Neural progenitor cell (in vitro differentiated cells): ENCODE data around the gene REELD1. TPM values are rescaled to one million over a fixed set of nuclear protein-coding genes. Genes with fewer than 3 reads are reported as not detected.

Experiments used
- DNase-seq: peaks from one replicate; pipeline ENCODE4 v3.0.0-alpha.2; 2016; ENCODE audit warnings: low spot score
- H2AFZ ChIP-seq: fragments of 200-600 bp; sonication (generic); replicated peaks from 2 replicates; pipeline ENCODE4 v1.6.1; 2016; ENCODE audit warnings: antibody characterized with exemption
- H3F3A ChIP-seq: fragments of 200-600 bp; sonication (generic); 2 replicates; pipeline ENCODE4 v1.6.1; 2016; ENCODE audit warnings: antibody characterized with exemption, low read depth
- H3K27ac ChIP-seq: fragments of 200-600 bp; sonication (generic); 2 replicates; pipeline ENCODE4 v1.5.1; 2016; ENCODE audit warnings: mild to moderate bottlenecking
- H3K27me3 ChIP-seq: fragments of 200-600 bp; sonication (generic); 2 replicates; pipeline ENCODE4 v1.6.1; 2016; ENCODE audit warnings: mild to moderate bottlenecking, moderate library complexity
- H3K36me3 ChIP-seq: fragments of 200-600 bp; sonication (generic); 2 replicates; pipeline ENCODE4 v1.5.1; 2016
- H3K4me1 ChIP-seq: fragments of 200-600 bp; sonication (generic); 2 replicates; pipeline ENCODE4 v1.6.1; 2016; ENCODE audit warnings: mixed run types
- H3K4me2 ChIP-seq: fragments of 200-600 bp; sonication (generic); 2 replicates; pipeline ENCODE4 v1.6.1; 2016
- H3K4me3 ChIP-seq: fragments of 200-600 bp; sonication (generic); 2 replicates; pipeline ENCODE4 v1.5.1; 2016
- H3K79me2 ChIP-seq: fragments of 200-600 bp; sonication (generic); 2 replicates; pipeline ENCODE4 v1.6.1; 2016; ENCODE audit warnings: low read depth
- H3K9ac ChIP-seq: fragments of 200-600 bp; sonication (generic); 2 replicates; pipeline ENCODE4 v1.6.1; 2016
- H3K9me3 ChIP-seq: fragments of 200-600 bp; sonication (generic); 2 replicates; pipeline ENCODE4 v1.5.1; 2016; ENCODE audit warnings: low read depth
- H4K20me1 ChIP-seq: fragments of 200-600 bp; sonication (generic); 2 replicates; pipeline ENCODE4 v1.6.1; 2016; ENCODE audit warnings: low read depth
- H3K27ac Mint-ChIP-seq: 3 replicates; pipeline ENCODE4 v1.8.0; 2021; ENCODE audit warnings: mixed read lengths
- H3K27me3 Mint-ChIP-seq: 2 replicates; pipeline ENCODE4 v1.8.0; 2022; ENCODE audit warnings: low read depth, mild to moderate bottlenecking, inconsistent platforms, moderate library complexity, mixed read lengths; ENCODE audit not compliant: insufficient read depth
- H3K36me3 Mint-ChIP-seq: 3 replicates; pipeline ENCODE4 v1.8.0; 2021; ENCODE audit warnings: mixed read lengths
- H3K4me1 Mint-ChIP-seq: 3 replicates; pipeline ENCODE4 v1.8.0; 2021; ENCODE audit warnings: mixed read lengths
- H3K4me3 Mint-ChIP-seq: 3 replicates; pipeline ENCODE4 v1.8.0; 2021; ENCODE audit warnings: mild to moderate bottlenecking, moderate library complexity, mixed read lengths
- H3K9me3 Mint-ChIP-seq: 3 replicates; pipeline ENCODE4 v1.8.0; 2020; ENCODE audit warnings: mixed read lengths
- EZH2 ChIP-seq: fragments of 200-600 bp; sonication (generic); IDR thresholded peaks from 2 replicates; pipeline ENCODE4 v1.6.1; 2017; ENCODE audit warnings: antibody characterized with exemption, mild to moderate bottlenecking, moderate library complexity
- EZH2phosphoT487 ChIP-seq: fragments of 200-600 bp; sonication (generic); IDR thresholded peaks from 2 replicates; pipeline ENCODE4 v1.6.1; 2017; ENCODE audit warnings: antibody characterized with exemption
- total RNA-seq: library from RNA; depleted of rRNA; stranded (reverse); fragments of >200 nt; gene quantifications from 2 replicates; pipeline ENCODE4 v1.2.3, GENCODE V29; 2015; ENCODE audit warnings: low replicate concordance
- TF ChIP-seq, protein P1 (sequence below): fragments of 200-600 bp; sonication (generic); IDR thresholded peaks from 2 replicates; pipeline ENCODE4 v1.5.1; 2017; ENCODE audit warnings: antibody characterized with exemption, mild to moderate bottlenecking

REELD1 gene
- total RNA-seq, 1 donor from 2014 or later: not detected

DNA sequence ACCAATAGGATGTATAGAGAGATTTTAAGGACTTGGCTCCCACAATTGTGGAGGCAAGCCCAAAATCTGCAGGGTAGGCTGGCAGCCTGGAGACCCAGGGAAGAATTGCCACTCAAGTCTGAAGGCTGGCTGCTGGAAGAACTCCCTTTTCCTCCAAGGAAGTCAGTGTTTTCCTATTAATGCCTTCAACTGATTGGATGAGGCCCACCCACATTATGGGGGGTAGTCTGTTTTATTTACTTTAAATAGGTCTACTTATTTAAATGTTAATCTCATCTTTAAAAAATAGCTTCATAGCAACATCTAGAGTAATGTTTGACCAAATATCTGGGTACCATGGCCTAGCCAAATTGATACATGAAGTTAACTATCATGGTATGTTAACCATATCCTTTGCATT lies 20.1 kb upstream of the REELD1 start:
- Histone ChIP-seq H3K79me2 (no peaks in the 10 kb centered on the region), H3K4me3 (no peak overlapping the region), H3K4me2 (no peak overlapping the region), H3K27me3 (no peaks in the 10 kb centered on the region), H2AFZ (no peak overlapping the region), H3K9ac (no peak overlapping the region), H3F3A (peaks cover 4% of the 10 kb centered on the region), H3K27ac (no peak overlapping the region), H3K36me3 (peaks cover 6% of the 10 kb centered on the region), H3K4me1 (peaks cover 12% of the 10 kb centered on the region), H3K9me3 (no peaks in the 10 kb centered on the region), H4K20me1 (no peaks in the 10 kb centered on the region)
- no peak overlapping the region for H3K4me3 Mint-ChIP-seq
- no peak overlapping the region for H3K27ac Mint-ChIP-seq
- peaks cover 18% of the 10 kb centered on the region for H3K36me3 Mint-ChIP-seq
- H3K27me3 Mint-ChIP-seq: no peaks in the 10 kb centered on the region
- DNase-seq: no peak
- peaks cover 29% of the 10 kb centered on the region for H3K4me1 Mint-ChIP-seq
- TF ChIP-seq EZH2phosphoT487 (no peak), EZH2 (no peak)
- TF ChIP-seq, protein P1, sequence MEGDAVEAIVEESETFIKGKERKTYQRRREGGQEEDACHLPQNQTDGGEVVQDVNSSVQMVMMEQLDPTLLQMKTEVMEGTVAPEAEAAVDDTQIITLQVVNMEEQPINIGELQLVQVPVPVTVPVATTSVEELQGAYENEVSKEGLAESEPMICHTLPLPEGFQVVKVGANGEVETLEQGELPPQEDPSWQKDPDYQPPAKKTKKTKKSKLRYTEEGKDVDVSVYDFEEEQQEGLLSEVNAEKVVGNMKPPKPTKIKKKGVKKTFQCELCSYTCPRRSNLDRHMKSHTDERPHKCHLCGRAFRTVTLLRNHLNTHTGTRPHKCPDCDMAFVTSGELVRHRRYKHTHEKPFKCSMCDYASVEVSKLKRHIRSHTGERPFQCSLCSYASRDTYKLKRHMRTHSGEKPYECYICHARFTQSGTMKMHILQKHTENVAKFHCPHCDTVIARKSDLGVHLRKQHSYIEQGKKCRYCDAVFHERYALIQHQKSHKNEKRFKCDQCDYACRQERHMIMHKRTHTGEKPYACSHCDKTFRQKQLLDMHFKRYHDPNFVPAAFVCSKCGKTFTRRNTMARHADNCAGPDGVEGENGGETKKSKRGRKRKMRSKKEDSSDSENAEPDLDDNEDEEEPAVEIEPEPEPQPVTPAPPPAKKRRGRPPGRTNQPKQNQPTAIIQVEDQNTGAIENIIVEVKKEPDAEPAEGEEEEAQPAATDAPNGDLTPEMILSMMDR: no peak
- no peaks in the 10 kb centered on the region for H3K9me3 Mint-ChIP-seq

DNA sequence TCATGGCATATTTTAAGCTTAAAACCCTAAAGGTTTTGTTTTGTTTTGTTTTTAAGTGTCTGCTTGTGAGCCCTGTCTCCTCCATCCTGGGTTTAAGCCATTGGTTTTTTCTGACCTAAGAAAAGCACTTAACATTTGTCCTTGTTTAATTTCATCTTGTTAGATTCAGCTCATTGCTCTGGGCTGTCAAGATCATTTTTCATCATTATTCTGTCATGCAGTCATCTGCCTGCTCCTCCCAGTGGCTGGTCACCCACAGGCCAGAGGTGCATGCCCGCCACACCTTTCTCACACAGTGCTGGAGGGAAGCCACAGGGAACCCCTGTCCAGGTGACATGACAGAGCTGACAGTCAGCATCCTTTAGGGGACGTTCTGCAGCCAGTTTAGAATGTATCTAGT lies 11.7 kb upstream of the REELD1 start:
- no peaks in the 10 kb centered on the region for H3K36me3 ChIP-seq
- H3K9me3 ChIP-seq: no peaks in the 10 kb centered on the region
- Mint-ChIP-seq H3K27me3 (no peaks in the 10 kb centered on the region), H3K9me3 (no peaks in the 10 kb centered on the region), H3K36me3 (peaks cover 3% of the 10 kb centered on the region), H3K27ac (no peak overlapping the region), H3K4me1 (no peaks in the 10 kb centered on the region), H3K4me3 (no peak overlapping the region)
- H3K4me3 ChIP-seq: no peak overlapping the region
- no peaks in the 10 kb centered on the region for H3K27me3 ChIP-seq
- no peaks in the 10 kb centered on the region for H3F3A ChIP-seq
- no peak for DNase-seq
- no peaks in the 10 kb centered on the region for H3K4me1 ChIP-seq
- no peak overlapping the region for H3K27ac ChIP-seq
- no peaks in the 10 kb centered on the region for H4K20me1 ChIP-seq
- no peak overlapping the region for H2AFZ ChIP-seq
- H3K9ac ChIP-seq: no peak overlapping the region
- TF ChIP-seq EZH2 (no peak), EZH2phosphoT487 (no peak)
- TF ChIP-seq, protein P1: no peak
- no peak overlapping the region for H3K4me2 ChIP-seq
- no peaks in the 10 kb centered on the region for H3K79me2 ChIP-seq

DNA sequence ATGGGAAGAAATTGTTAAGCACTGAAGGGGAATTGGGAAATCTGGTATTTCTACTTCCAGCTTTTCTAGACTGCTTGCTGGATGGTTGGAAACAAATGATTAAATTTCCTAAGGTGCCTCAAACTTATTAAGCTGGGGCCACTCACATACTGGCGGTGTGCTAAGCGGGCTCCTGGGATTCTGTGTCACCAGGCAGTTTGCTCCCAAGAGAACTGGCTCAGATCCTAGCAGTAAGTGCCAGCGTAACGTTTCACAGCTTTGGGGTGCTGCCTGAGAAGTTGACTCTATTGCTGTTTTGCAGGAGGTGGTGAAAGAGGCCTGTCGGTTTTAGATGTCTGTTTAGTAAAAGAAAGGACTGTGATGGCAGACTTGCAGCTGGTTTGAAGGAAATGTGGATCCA lies 6.9 kb upstream of the REELD1 start:
- no peaks in the 10 kb centered on the region for H3F3A ChIP-seq
- no peak overlapping the region for H3K27ac ChIP-seq
- DNase-seq: no peak
- no peak for TF ChIP-seq EZH2
- no peak for TF ChIP-seq EZH2phosphoT487
- TF ChIP-seq, protein P1: no peak
- H3K4me1 ChIP-seq: no peaks in the 10 kb centered on the region
- no peak overlapping the region for H3K4me3 ChIP-seq
- Mint-ChIP-seq H3K27ac (no peak overlapping the region), H3K36me3 (no peaks in the 10 kb centered on the region), H3K4me3 (no peak overlapping the region), H3K4me1 (no peaks in the 10 kb centered on the region), H3K9me3 (no peaks in the 10 kb centered on the region), H3K27me3 (no peaks in the 10 kb centered on the region)
- no peaks in the 10 kb centered on the region for H3K79me2 ChIP-seq
- H4K20me1 ChIP-seq: no peaks in the 10 kb centered on the region
- H3K36me3 ChIP-seq: no peaks in the 10 kb centered on the region
- H3K27me3 ChIP-seq: no peaks in the 10 kb centered on the region
- H3K4me2 ChIP-seq: no peak overlapping the region
- H3K9ac ChIP-seq: no peak overlapping the region
- H3K9me3 ChIP-seq: no peaks in the 10 kb centered on the region
- no peak overlapping the region for H2AFZ ChIP-seq

DNA sequence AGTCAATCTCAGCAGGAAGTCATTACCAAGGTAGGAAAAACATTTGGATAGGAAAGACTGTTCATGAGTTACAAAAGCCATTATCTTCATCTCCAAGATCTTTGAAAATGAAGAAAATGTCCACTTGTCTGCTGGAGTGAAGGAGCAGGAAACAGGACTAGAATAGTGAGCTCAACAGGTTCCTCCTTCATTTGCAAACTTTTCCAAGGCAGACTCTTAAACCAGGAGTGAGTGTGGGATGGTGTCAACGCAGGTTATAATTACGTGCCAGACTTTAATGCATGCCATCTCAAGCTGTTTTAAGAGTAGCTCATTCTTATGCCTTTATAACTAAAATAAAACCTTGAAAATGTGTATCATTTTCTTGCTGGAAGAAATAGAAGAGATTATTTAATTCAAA lies 3.4 kb upstream of the REELD1 start:
- Histone ChIP-seq H3K9me3 (no peaks in the 10 kb centered on the region), H3F3A (no peaks in the 10 kb centered on the region), H3K4me2 (no peak overlapping the region), H3K79me2 (no peaks in the 10 kb centered on the region), H3K36me3 (no peaks in the 10 kb centered on the region), H3K27ac (no peak overlapping the region), H4K20me1 (no peaks in the 10 kb centered on the region), H3K9ac (no peak overlapping the region), H3K27me3 (no peaks in the 10 kb centered on the region), H3K4me3 (no peak overlapping the region), H2AFZ (no peak overlapping the region), H3K4me1 (no peaks in the 10 kb centered on the region)
- Mint-ChIP-seq H3K27ac (no peak overlapping the region), H3K27me3 (no peaks in the 10 kb centered on the region), H3K9me3 (no peaks in the 10 kb centered on the region), H3K36me3 (no peaks in the 10 kb centered on the region), H3K4me3 (no peak overlapping the region), H3K4me1 (no peaks in the 10 kb centered on the region)
- TF ChIP-seq, protein P1: no peak
- TF ChIP-seq EZH2phosphoT487 (no peak), EZH2 (no peak)
- DNase-seq: no peak
